Thyroid gland (tissue), 4 donors: ENCODE results near the gene DFFB.

Experiments
- CTCF ChIP-seq, 6 experiments: fragments of 200-600 bp in 3 of 6; fragments of 450-650 bp in 3 of 6; sonication (generic) in 3 of 6; IDR thresholded peaks; one replicate each; pipeline ENCODE4 v1.5.1; 2016 to 2019; ENCODE audit warnings: antibody characterized with exemption in 6 of 6, mild to moderate bottlenecking in 2 of 6, inconsistent platforms in 1 of 6, moderate library complexity in 1 of 6
- POLR2A ChIP-seq, 2 donors: fragments of 450-650 bp; IDR thresholded peaks; one replicate each; pipeline ENCODE4 v1.6.1; 2017; ENCODE audit warnings: antibody characterized with exemption in 2 of 2, mild to moderate bottlenecking in 2 of 2, moderate library complexity in 1 of 2

- TF ChIP-seq POLR2A (IDR thresholded peaks at IDR 0.05) (no peak), CTCF (IDR thresholded peaks at IDR 0.05) (no peak)
Measured at GRCh38 chr1:3817821-3818597, 39.3 kb upstream of the DFFB start.
